Glutamatergic neuron (in vitro differentiated cells): ENCODE results near the gene ZNF608. TPM values are rescaled to one million over a fixed set of nuclear protein-coding genes. Genes with fewer than 3 reads are reported as not detected.

Source experiments
- DNase-seq: peaks from one replicate; pipeline ENCODE4 v3.0.0; 2022
- H3K27ac Mint-ChIP-seq: one replicate; pipeline ENCODE4 v1.8.0; 2020; ENCODE audit warnings: mild to moderate bottlenecking, mixed read lengths, inconsistent platforms; ENCODE audit not compliant: unreplicated experiment
- H3K27me3 Mint-ChIP-seq: one replicate; pipeline ENCODE4 v1.8.0; 2020; ENCODE audit warnings: mild to moderate bottlenecking, moderate library complexity, mixed read lengths, inconsistent platforms; ENCODE audit not compliant: unreplicated experiment
- H3K36me3 Mint-ChIP-seq: one replicate; pipeline ENCODE4 v1.8.0; 2020; ENCODE audit warnings: mild to moderate bottlenecking, mixed read lengths, inconsistent platforms; ENCODE audit not compliant: unreplicated experiment
- H3K4me1 Mint-ChIP-seq: one replicate; pipeline ENCODE4 v1.8.0; 2020; ENCODE audit warnings: mild to moderate bottlenecking, low read depth, mixed read lengths, inconsistent platforms; ENCODE audit not compliant: unreplicated experiment
- H3K4me3 Mint-ChIP-seq: one replicate; pipeline ENCODE4 v1.8.0; 2020; ENCODE audit warnings: mild to moderate bottlenecking, mixed read lengths, inconsistent platforms; ENCODE audit not compliant: unreplicated experiment
- H3K9me3 Mint-ChIP-seq: one replicate; pipeline ENCODE4 v1.8.0; 2020; ENCODE audit warnings: mild to moderate bottlenecking, moderate library complexity, mixed read lengths, inconsistent platforms; ENCODE audit not compliant: unreplicated experiment
- CTCF ChIP-seq: fragments of 200-600 bp; sonication (generic); IDR thresholded peaks from one replicate; pipeline ENCODE4 v1.5.0; 2021; ENCODE audit not compliant: partially characterized antibody, unreplicated experiment
- total RNA-seq: library from RNA; stranded (reverse); fragmentation: NEBNext Ultra II Directional; extraction: Animal tissue kit (Norgen Biotek cat#: 25700); gene quantifications from one replicate; pipeline ENCODE4 v1.2.1, GENCODE V29; 2021; ENCODE audit not compliant: unreplicated experiment

Gene ZNF608
- total RNA-seq, 1 donor from 2014 or later, result 161 TPM

GRCh38 chr5:124748687-124749594, 2.5 kb upstream of the ZNF608 start:
- Mint-ChIP-seq H3K27ac (no peak overlapping the region), H3K9me3 (peaks cover 36% of the 10 kb centered on the region)
- TF ChIP-seq CTCF, result no peak

GRCh38 chr5:124747791-124748686, 1.6 kb upstream of the ZNF608 start:
- no peak overlapping the region for H3K4me3 Mint-ChIP-seq
- no peak for TF ChIP-seq CTCF
- H3K36me3 Mint-ChIP-seq, result no peaks in the 10 kb centered on the region
- H3K4me1 Mint-ChIP-seq, result peaks cover 17% of the 10 kb centered on the region
- no peak overlapping the region for H3K27ac Mint-ChIP-seq
- DNase-seq, result no peak
- peaks cover 36% of the 10 kb centered on the region for H3K9me3 Mint-ChIP-seq
- H3K27me3 Mint-ChIP-seq, result peaks cover 25% of the 10 kb centered on the region

More at GRCh38 chr5:124748687-124749594, 2.5 kb upstream of the ZNF608 start:
- Mint-ChIP-seq H3K4me3 (no peak overlapping the region), H3K4me1 (peaks cover 21% of the 10 kb centered on the region), H3K27me3 (peaks cover 25% of the 10 kb centered on the region), H3K36me3 (no peaks in the 10 kb centered on the region)
- peak; percentile 66 for DNase-seq

- no peak for TF ChIP-seq CTCF
- H3K27ac Mint-ChIP-seq, result no peak overlapping the region
- no peaks in the 10 kb centered on the region for H3K36me3 Mint-ChIP-seq
- no peak overlapping the region for H3K4me3 Mint-ChIP-seq
- peak; percentile 85 for DNase-seq
- H3K4me1 Mint-ChIP-seq, result peaks cover 14% of the 10 kb centered on the region
- peaks cover 25% of the 10 kb centered on the region for H3K27me3 Mint-ChIP-seq
- H3K9me3 Mint-ChIP-seq, result peaks cover 36% of the 10 kb centered on the region
Observed at GRCh38 chr5:124746916-124747790, 714 bp upstream of the ZNF608 start.

GRCh38 chr5:124745007-124745927, 1.2 kb downstream of the ZNF608 start:
- H3K4me1 Mint-ChIP-seq, result peaks cover 11% of the 10 kb centered on the region
- peaks cover 35% of the 10 kb centered on the region for H3K9me3 Mint-ChIP-seq
- no peak overlapping the region for H3K27ac Mint-ChIP-seq
- DNase-seq, result no peak
- H3K27me3 Mint-ChIP-seq, result peaks cover 25% of the 10 kb centered on the region
- H3K36me3 Mint-ChIP-seq, result no peaks in the 10 kb centered on the region
- H3K4me3 Mint-ChIP-seq, result no peak overlapping the region
- TF ChIP-seq CTCF, result no peak
